GM12873 (cell line): ENCODE results near the gene GABRG3.

Experiments used
- CTCF ChIP-seq: IDR thresholded peaks from 2 replicates; pipeline ENCODE4 v1.5.1; 2012; ENCODE audit warnings: low read depth, mild to moderate bottlenecking, moderate library complexity, low read length, control low read depth; ENCODE audit not compliant: insufficient read depth; ENCODE audit errors: missing control alignments

GABRG3 gene

GRCh38 chr15:27449941-27450340, 479.0 kb downstream of the GABRG3 start:
- no peak for TF ChIP-seq CTCF

GRCh38 chr15:27454281-27455075, 483.5 kb downstream of the GABRG3 start:
- no peak for TF ChIP-seq CTCF

GRCh38 chr15:27456807-27457206, 485.8 kb downstream of the GABRG3 start:
- TF ChIP-seq CTCF = no peak

GRCh38 chr15:27457766-27458165, 486.8 kb downstream of the GABRG3 start:
- TF ChIP-seq CTCF = no peak

GRCh38 chr15:27458345-27459084, 487.5 kb downstream of the GABRG3 start:
- no peak for TF ChIP-seq CTCF

GRCh38 chr15:27459836-27460235, 488.9 kb downstream of the GABRG3 start:
- no peak for TF ChIP-seq CTCF

GRCh38 chr15:27461181-27461580, 490.2 kb downstream of the GABRG3 start:
- TF ChIP-seq CTCF = no peak
